Esophagus muscularis mucosa (tissue), 4 donors: ENCODE results near the gene TMEM129. TPM values are rescaled to one million over a fixed set of nuclear protein-coding genes. Genes with fewer than 3 reads are reported as not detected.

Experiments
- DNase-seq: peaks from one replicate; pipeline ENCODE4 v3.0.0-alpha.2; 2017; ENCODE audit errors: extremely low spot score
- H3K27ac ChIP-seq, 4 donors: fragments of 200-600 bp; sonication (generic); replicated peaks in 1 of 4; 1 replicate in 3 of 4; 2 replicates in 1 of 4; pipeline ENCODE4 v1.5.1; 2016 to 2019; ENCODE audit warnings: mild to moderate bottlenecking in 1 of 4
- H3K27me3 ChIP-seq, 4 donors: fragments of 200-600 bp; sonication (generic); one replicate each; pipeline versions ENCODE4 v1.5.1 to v1.6.0; 2016 to 2019
- H3K36me3 ChIP-seq, 4 donors: fragments of 200-600 bp; sonication (generic); one replicate each; pipeline ENCODE4 v1.5.1; 2016 to 2019
- H3K4me1 ChIP-seq, 4 donors: fragments of 200-600 bp; sonication (generic); one replicate each; pipeline ENCODE4 v1.5.1; 2016 to 2019
- H3K4me3 ChIP-seq, 4 donors: fragments of 200-600 bp; sonication (generic); 1 replicate in 2 of 4; 2 replicates in 2 of 4; pipeline ENCODE4 v1.5.1; 2016 to 2019; ENCODE audit warnings: mild to moderate bottlenecking in 4 of 4, moderate library complexity in 1 of 4
- H3K9me3 ChIP-seq, 4 donors: fragments of 200-600 bp; sonication (generic); 1 replicate in 3 of 4; 2 replicates in 1 of 4; pipeline ENCODE4 v1.5.1; 2016 to 2019
- EP300 ChIP-seq: sonication (generic); formaldehyde crosslinking; IDR thresholded peaks from one replicate; pipeline ENCODE4 v1.6.1; 2017; ENCODE audit warnings: antibody characterized with exemption
- POLR2A ChIP-seq: fragments of 450-650 bp; IDR thresholded peaks from one replicate; pipeline ENCODE4 v1.6.1; 2017; ENCODE audit warnings: antibody characterized with exemption, moderate library complexity, mild to moderate bottlenecking, low read depth
- POLR2AphosphoS5 ChIP-seq, 2 donors: sonication (generic); formaldehyde crosslinking; IDR thresholded peaks; one replicate each; pipeline ENCODE4 v1.6.1; 2017; ENCODE audit warnings: antibody characterized with exemption in 2 of 2
- WGBS: methylation state at CpG from one replicate; pipeline ENCODE4 v1.1.5; 2018; 5-methylcytosine and 5-hydroxymethylcytosine counted together
- intact Hi-C: fragments of 100-400 bp; cut with DNase I; formaldehyde crosslinking; loops from one replicate; pipeline ENCODE4 v1.15.1; 2023
- total RNA-seq, 4 donors: library from RNA; depleted of rRNA; stranded (reverse); fragments of >200 nt; gene quantifications; one replicate each; pipeline versions ENCODE4 v1.1.0 to v1.2.1, GENCODE V29; 2016
- TF ChIP-seq, protein P1 (sequence below), 3 experiments: fragments of 200-600 bp in 2 of 3; fragments of 450-650 bp in 1 of 3; sonication (generic) in 2 of 3; IDR thresholded peaks; one replicate each; pipeline ENCODE4 v1.5.1; 2017 to 2019; ENCODE audit warnings: antibody characterized with exemption in 3 of 3, mild to moderate bottlenecking in 2 of 3, moderate library complexity in 1 of 3

The TMEM129 gene
- total RNA-seq, 4 donors from 2014 or later = 59.3 to 101 (median 72.6) TPM

DNA sequence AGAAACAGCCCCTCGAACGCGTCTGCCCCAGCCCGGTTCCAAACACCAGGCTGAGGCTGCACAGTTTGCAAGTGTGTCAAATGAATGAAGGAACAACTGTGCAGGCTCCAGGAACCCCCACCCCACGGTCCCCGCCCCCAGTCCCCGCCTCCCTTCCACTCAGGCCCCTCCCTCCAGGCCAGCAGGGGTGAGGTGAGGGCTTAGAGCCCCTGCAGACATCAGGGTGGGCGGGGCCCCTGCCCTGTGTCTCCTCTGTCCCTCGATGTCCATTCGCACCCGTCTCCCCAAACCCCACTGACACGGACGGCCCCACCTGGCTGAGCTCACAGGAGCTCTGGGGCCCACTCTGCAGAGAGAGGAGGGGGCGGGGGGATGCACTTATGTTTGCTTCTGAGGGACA, 28.7 kb upstream of the TMEM129 start:
- intact Hi-C loops = loop anchor here (5.0 kb wide), 1 partner anchor 147 kb away; no protein-coding TSS in a partner anchor
- H3K4me3 ChIP-seq = no peak overlapping the region
- H3K9me3 ChIP-seq = peaks cover 0 to 5% (median 0%) of the 10 kb centered on the region in 4 donors
- DNase-seq = no peak
- H3K27ac ChIP-seq = no peak overlapping the region
- peaks cover 5 to 20% (median 17%) of the 10 kb centered on the region in 4 donors for H3K4me1 ChIP-seq
- no peak for TF ChIP-seq POLR2A
- no peak for TF ChIP-seq POLR2AphosphoS5 (IDR thresholded peaks at IDR 0.05)
- TF ChIP-seq EP300 = no peak
- TF ChIP-seq, protein P1, sequence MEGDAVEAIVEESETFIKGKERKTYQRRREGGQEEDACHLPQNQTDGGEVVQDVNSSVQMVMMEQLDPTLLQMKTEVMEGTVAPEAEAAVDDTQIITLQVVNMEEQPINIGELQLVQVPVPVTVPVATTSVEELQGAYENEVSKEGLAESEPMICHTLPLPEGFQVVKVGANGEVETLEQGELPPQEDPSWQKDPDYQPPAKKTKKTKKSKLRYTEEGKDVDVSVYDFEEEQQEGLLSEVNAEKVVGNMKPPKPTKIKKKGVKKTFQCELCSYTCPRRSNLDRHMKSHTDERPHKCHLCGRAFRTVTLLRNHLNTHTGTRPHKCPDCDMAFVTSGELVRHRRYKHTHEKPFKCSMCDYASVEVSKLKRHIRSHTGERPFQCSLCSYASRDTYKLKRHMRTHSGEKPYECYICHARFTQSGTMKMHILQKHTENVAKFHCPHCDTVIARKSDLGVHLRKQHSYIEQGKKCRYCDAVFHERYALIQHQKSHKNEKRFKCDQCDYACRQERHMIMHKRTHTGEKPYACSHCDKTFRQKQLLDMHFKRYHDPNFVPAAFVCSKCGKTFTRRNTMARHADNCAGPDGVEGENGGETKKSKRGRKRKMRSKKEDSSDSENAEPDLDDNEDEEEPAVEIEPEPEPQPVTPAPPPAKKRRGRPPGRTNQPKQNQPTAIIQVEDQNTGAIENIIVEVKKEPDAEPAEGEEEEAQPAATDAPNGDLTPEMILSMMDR (IDR thresholded peaks at IDR 0.05) = no peak
- peaks cover 0 to 4% (median 4%) of the 10 kb centered on the region in 4 donors for H3K36me3 ChIP-seq
- WGBS = 80% methylated on average over 1 of the region's 14 CpGs
- peaks cover 0 to 58% (median 2%) of the 10 kb centered on the region in 4 donors for H3K27me3 ChIP-seq

DNA sequence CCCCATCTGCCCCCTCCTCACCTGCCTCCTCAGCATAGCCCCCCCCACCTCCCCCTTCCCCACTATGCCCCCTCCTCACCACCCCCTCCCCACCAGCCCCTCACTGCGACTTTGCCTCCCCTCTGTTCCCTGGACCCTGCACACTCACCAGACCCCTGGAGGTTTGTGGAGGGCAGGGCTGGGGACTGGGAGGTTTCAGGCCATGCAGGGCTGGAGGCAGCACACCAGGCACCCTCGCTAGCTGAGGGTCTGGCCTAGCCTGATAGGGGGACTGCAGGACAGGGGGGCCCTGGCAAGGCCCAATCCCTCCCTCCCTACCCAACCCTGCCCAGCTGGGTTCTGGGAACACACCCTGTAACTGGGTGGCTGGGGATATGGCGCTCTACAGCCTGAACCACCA, 28.2 kb upstream of the TMEM129 start:
- WGBS = 100% methylated on average over 1 of the region's 3 CpGs
- Histone ChIP-seq H3K27me3 (peaks cover 0 to 58% (median 2%) of the 10 kb centered on the region in 4 donors), H3K4me1 (peaks cover 5 to 20% (median 17%) of the 10 kb centered on the region in 4 donors), H3K4me3 (no peak overlapping the region), H3K27ac (no peak overlapping the region), H3K36me3 (peaks cover 0 to 9% (median 9%) of the 10 kb centered on the region in 4 donors), H3K9me3 (peaks cover 0 to 5% (median 0%) of the 10 kb centered on the region in 4 donors)
- intact Hi-C loops = loop anchor here (5.0 kb wide), 1 partner anchor 148 kb away; no protein-coding TSS in a partner anchor
- TF ChIP-seq, protein P1 (IDR thresholded peaks at IDR 0.05) = no peak
- DNase-seq = no peak

DNA sequence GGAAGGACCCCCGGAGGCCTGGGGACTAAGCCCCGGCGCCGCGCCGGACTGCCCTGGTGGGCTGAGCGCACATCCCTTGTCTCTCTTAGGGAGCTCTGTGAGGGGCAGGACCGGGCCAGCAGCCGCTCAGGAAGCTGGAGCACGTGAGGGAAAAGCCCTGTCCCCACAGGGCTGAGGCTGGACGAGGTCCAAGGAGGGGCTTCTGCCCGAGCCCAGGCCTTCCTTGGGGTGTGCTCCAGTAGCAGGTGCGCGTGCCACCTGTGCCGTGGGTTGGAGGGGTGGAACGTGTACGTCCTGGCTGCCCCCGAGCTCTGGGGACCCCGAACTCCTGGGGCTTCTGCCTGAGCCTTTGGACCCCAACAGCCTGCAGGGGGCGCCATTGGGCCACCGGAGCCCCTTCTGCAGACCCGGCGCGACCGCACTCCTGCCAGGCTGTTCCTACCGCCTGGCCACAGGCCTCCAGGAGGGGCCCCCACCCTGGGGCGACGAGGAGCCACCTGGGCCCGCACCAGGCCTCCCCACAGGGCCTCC, 27.4 kb upstream of the TMEM129 start:
- Histone ChIP-seq H3K4me3 (no peak overlapping the region), H3K27me3 (peaks cover 0 to 58% (median 2%) of the 10 kb centered on the region in 4 donors), H3K36me3 (peaks cover 0 to 17% (median 16%) of the 10 kb centered on the region in 4 donors), H3K27ac (no peak overlapping the region), H3K9me3 (peaks cover 0 to 5% (median 0%) of the 10 kb centered on the region in 4 donors), H3K4me1 (peaks cover 5 to 20% (median 17%) of the 10 kb centered on the region in 4 donors)
- intact Hi-C loops = loop anchor here (5.0 kb wide), 1 partner anchor 149 kb away; no protein-coding TSS in a partner anchor
- TF ChIP-seq, protein P1 (IDR thresholded peaks at IDR 0.05) = peak; percentile 37 to 63 (median 53)
- TF ChIP-seq POLR2A = no peak
- no peak for TF ChIP-seq EP300
- WGBS = 3% methylated on average over 11 of the region's 29 CpGs
- DNase-seq = no peak

GRCh38 chr4:1747603-1747967, 26.5 kb upstream of the TMEM129 start:
- intact Hi-C loops = loop anchor here (2.0 to 5.0 kb wide), 2 partner anchors 61 to 150 kb away; no protein-coding TSS in a partner anchor
- WGBS = 89% methylated on average over 16 of the region's 16 CpGs
- peaks cover 0 to 18% (median 17%) of the 10 kb centered on the region in 4 donors for H3K36me3 ChIP-seq
- no peak for DNase-seq
- H3K27me3 ChIP-seq = peaks cover 0 to 54% (median 2%) of the 10 kb centered on the region in 4 donors
- peaks cover 0 to 5% (median 0%) of the 10 kb centered on the region in 4 donors for H3K9me3 ChIP-seq
- TF ChIP-seq EP300 = no peak
- TF ChIP-seq, protein P1 (IDR thresholded peaks at IDR 0.05) = no peak
- no peak overlapping the region for H3K4me3 ChIP-seq
- H3K27ac ChIP-seq = no peak overlapping the region
- H3K4me1 ChIP-seq = peaks cover 4 to 14% (median 13%) of the 10 kb centered on the region in 4 donors
